HG02870 (cell line): Measurements from ENCODE around the gene C3AR1.

Experiments used
- ATAC-seq: cut with Tn5 transposase; IDR thresholded peaks from one replicate; pipeline ENCODE4 v1.9.1; 2021; ENCODE audit warnings: mild to moderate bottlenecking, moderate library complexity; ENCODE audit not compliant: unreplicated experiment

Gene C3AR1

DNA sequence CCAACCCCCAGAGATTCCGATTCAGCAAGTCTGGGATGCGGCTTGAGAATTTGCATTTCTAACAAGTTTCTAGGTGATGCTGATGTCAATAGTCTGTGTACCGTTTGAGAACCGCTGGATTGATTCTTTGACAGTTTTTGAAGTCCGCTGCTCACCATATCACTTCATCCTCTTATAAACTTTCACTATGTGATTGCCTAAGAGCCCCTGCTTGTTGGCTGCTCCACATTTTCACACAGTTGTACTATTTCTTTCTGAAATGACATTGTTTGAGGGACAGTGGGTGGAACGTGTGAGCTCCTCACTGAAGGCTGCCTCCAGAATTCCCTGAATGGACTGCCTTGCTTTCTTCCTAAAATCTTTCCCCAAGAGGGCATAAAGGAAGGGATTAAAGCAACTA lies 7.7 kb downstream of the C3AR1 start:
- no peak for ATAC-seq

GRCh38 chr12:8057839-8058238 lies 8.3 kb downstream of the C3AR1 start:
- ATAC-seq = no peak

DNA sequence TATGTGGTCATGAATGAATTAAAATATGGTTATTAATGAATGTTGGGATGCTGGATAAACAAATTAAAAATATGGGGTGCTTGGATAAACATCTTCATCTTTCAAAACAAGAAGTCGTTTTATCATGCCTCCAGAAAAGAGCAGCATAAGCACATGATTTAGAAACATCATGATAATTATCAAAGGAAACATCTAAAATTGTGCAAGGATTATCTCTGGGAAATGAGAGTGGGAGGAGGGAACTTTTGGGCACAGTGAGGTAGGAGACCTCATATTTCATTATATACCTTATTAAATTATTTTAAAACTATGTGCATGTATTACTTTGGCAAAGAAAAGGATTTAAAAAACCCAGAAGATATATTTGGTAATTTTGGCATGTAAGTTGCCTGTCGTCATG lies 8.9 kb downstream of the C3AR1 start:
- no peak for ATAC-seq

GRCh38 chr12:8054816-8055215 lies 11.3 kb downstream of the C3AR1 start:
- ATAC-seq = no peak

DNA sequence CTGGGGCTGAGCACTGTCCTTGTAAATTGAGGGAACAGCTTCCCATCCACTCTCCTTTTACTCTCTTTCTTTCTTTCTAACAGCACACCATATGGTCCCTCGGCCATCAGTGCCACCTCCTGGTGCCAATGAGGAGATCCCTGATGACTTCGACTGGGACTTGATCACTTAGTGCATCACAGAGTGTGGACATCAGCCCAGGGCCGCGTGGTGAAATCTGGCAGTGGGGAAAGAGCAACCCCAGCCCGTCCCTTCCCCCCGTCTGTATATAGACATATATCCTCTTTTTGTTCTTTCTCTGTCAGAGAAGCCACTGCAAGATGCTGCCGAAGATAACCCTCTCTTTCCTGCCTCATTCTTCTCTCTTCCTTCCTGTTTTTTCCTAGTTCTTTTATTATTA lies 13.5 kb downstream of the C3AR1 start:
- no peak for ATAC-seq

GRCh38 chr12:8050600-8051250 lies 15.4 kb downstream of the C3AR1 start:
- no peak for ATAC-seq

DNA sequence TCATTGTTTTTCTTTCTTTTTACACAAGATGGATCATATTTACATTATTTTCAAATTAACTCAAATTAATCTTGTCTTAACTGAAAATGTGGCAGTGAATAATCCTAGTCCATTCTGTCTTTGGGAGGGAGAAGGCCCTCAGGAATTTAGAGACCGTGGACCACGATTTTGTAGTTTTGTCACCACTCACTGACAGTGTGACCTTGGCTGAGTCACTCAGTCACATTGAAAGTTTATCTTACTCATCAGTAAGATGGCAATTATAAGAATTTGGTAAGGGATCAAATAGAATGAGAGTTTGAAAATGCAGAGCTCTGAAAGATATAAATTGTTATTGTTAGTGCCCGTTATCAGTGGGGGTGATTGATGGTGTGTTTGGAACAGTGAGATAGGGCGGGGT lies 17.3 kb downstream of the C3AR1 start:
- no peak for ATAC-seq

GRCh38 chr12:8047842-8048241 lies 18.3 kb downstream of the C3AR1 start:
- no peak for ATAC-seq

- no peak for ATAC-seq
These were observed 19.9 kb downstream of the C3AR1 start for GRCh38 chr12:8045952-8046944.

DNA sequence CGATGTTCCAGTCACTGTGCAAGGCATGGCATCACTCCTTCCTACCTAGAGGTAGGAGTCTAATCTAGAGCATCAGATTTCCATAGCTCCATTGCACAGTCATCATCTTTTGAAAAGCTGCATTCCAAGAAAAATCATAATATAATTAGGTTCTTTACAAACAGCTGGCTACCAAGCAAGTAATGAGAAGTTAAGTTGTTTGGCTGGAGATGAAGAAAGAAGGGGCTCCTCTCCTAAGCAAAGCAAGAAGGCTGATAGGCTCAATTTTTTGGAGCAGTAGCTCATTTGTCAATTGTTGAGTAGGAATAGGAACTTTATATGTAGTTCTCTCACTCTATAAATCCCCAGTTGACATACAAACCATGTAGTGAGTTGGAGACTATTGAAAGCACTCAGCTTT lies 25.4 kb downstream of the C3AR1 start:
- no peak for ATAC-seq

- no peak for ATAC-seq
These were observed 27.5 kb downstream of the C3AR1 start for GRCh38 chr12:8038659-8039114.

GRCh38 chr12:8037947-8038346 lies 28.2 kb downstream of the C3AR1 start:
- no peak for ATAC-seq

DNA sequence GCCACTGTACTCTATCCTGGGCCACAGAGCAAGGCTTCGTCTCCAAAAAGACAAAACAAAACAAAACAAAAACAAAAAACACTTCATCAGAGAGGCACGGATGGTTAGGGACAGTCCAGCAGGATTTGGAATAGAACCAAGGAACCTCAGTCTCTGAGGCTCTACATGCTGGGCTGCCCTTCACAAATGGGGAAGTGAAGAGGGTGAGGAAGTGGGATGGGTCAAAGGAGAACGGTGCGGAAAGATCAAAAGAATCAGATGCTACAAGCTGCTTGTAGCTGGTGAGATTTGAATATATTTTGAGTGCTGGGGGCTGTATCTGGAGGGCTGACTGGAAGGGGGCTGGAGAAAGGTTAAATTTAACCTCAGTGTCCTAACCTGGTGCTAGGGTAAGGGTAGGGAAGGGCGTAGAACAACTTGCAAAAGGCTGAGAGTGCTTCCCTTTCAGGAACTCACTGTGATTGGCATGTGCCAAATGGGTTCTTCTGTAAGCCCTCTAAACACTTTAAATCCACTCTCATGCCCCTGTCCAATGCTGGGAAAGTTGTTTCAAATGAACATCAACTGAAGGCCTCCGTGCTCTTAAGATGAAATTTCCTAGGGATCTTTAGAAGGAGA lies 29.0 kb downstream of the C3AR1 start:
- no peak for ATAC-seq

DNA sequence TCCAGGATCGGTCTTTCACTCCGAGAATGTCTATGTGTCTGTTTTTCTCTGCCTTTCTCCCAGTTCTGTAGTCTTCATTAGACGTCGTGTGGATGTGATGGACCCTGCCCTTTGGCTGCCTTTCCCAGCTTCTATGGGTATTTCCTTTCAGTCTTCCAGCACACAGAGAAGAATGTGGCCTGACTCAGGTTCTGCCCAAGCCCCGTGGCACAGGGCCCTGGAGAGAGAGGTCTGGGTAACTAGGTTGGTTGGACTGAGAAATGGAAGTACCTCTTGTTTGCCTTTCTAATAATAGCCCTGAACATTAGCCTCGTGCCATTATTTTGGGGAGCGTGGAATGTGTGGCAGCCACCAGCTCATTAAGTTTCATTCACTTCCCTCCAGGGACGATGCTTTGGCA lies 29.8 kb downstream of the C3AR1 start:
- ATAC-seq = no peak

DNA sequence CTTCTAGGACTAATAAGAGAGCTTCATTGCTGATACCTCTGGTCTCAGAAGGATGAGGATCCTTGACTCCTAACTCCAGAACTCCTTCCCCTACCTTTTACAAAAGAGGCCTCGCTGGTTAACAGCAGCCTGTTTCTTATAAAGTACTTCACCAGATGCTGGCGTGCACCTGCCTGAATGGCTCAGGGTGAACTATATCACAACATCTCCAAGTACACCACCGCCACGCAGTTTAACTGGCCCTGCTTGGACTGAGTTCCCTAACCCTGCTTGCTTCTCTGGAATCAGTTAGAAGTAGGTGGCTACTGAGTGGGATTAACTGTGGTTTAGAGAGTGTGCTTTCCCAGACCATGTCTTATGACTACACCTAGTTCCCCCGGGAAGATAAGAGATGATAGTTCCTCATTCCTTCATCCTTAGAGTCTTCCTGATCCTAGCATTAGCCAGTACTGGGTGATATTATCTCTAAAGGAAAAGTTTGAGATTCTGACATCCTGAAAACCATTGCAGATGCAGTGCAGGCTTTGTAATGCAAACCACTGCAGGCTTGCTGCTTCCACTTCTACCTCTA lies 30.6 kb downstream of the C3AR1 start:
- no peak for ATAC-seq

GRCh38 chr12:8034802-8035201 lies 31.4 kb downstream of the C3AR1 start:
- no peak for ATAC-seq

DNA sequence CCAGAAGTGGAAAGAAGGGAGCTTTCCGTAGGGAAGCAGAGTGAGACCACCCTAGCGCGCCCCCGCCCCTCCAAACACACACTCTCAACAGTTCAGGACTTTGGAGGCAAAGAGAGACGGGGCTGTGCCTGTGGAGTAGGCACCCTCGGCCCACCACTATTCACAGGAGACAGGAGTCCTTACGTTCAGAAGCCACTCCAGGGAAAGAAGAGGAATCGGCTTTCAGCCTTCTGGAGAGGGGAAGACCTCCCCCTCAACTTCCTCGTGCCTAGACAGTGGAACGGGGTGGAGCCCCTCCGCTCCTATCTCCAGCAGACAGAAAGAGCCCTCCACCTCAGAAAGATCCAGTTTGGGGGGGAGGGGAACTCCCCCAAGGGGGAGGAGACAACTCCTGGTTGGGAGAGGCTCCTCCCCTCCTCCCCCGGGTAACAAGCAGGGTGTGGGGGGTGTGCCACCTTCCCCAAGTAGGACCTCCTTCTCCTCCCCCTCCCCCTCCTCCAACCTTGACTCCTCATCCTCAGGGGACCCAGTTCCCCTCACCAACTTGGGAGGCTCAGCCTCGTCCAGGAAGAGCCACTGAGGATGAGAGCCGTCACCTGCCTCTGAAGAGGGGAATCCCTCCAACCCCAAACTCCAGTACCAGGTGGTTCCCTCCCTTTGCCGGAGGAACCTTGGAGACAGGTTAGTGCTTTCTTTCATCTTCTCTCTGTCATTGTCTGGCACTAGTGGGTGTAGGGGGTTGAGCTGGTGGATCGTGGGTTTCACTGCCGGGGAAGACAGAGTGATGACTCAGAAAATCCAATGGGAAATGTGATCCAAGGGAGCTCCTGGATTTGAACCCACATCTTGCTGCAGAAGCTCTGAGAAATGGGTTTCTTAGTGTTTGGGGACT lies 32.8 kb downstream of the C3AR1 start:
- ATAC-seq = no peak

DNA sequence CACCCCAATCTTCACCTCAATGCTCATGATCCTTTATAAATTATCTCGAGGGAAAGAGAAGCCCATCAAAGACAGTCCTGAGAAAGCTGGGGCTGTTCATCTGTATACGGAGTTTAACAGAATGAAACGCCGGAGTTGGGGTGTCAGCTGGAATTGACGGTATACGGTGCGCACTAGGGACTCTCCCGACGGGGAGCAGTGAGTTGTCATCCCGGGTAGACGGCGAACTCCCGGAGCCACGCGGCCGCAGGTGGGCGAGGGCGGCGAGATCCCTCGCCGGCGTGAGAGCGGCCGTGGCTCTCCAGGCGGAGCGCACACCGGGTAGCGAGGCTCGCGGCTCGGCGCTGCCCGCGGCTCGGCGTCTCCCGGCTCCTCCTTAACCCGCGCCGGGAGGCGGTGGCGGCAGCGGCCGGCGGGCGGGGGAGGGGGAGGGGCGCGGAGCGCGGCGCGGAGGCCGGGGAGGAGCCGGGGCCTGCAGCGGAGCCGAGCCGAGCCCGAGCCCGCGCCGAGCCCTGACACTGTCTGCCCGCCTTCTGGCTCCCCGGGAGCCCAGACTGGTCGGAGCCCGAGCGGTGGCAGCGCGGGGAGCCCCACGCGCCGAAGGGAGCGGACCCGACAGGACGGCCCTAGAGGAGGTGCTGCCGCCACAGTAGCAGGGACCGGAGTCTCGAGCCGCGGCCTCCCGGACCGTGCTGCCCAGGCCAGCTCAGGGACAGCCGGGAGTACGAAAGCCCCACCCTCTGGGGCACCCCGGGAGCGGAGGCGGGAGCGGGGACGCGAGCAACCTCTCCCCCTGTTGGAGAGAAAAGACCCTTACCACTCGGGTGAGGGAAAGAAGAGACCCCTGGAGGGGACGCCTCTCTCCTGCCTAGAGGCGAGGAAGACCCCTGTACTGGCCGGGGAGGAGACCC lies 33.7 kb downstream of the C3AR1 start, which contains the start of gene FOXJ2:
Gene FOXJ2 (plus strand): TSS at position 475 of the 911 bp plus-strand sequence. CDS start 7,117 bp downstream, outside the sequence.
- ATAC-seq = peak; percentile 60

DNA sequence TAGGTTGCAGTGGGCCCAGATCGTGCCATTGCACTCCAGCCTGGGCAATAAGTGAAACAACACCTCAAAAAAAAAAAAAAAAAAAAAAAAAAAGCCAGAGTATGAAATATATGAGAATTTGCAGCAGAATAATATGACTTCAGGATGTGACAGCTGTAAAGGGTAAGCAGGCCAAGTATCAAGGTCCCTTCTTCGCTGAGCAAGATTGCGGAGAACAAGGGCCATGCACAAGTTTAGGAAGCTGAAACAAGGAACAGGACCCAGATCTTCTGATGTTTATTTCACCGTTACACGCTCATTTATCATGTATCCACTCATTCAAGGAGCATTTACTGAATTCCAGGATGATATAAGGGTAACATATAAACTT lies 34.3 kb downstream of the C3AR1 start:
- ATAC-seq = no peak
